NCI-H82 treated with DMSO at 0.1 percent for 48 hours (cell line): ENCODE results near the gene MAP4K5.
"Not testable (repeated sequence)": the region's sequence is repeated elsewhere in the genome, so short reads cannot be mapped to it uniquely, and the experiment has no call there.

Experiments used
- DNase-seq: peaks from one replicate; lab custom pipeline; 2025; ENCODE audit not compliant: unreplicated experiment; lab: John Stamatoyannopoulos, UW

Gene MAP4K5

GRCh38 chr14:50532502-50533240, at the start of gene MAP4K5:
Gene MAP4K5 (minus strand): TSS chr14:50532569. CDS start chr14:50532049, 520 bp downstream.
- peak; percentile 70 for DNase-seq

DNA sequence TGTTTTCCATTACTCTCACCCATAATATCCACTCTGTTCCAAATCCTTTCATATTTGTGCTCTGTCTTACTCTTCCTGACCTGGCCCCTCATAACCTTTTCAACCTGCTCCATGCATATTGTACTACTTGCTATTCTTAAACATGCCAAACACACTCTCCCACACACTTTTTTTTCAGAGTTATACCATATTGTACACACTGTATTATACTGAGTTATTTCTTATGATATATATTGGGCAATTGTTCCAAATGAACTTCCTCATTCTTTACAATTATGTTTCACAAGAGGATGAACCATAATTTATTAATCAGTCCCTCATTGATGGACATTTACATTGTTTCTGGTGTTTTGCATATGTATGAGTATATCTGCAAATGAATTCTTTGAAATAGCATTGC, 46.1 kb upstream of the MAP4K5 start:
- no peak for DNase-seq

DNA sequence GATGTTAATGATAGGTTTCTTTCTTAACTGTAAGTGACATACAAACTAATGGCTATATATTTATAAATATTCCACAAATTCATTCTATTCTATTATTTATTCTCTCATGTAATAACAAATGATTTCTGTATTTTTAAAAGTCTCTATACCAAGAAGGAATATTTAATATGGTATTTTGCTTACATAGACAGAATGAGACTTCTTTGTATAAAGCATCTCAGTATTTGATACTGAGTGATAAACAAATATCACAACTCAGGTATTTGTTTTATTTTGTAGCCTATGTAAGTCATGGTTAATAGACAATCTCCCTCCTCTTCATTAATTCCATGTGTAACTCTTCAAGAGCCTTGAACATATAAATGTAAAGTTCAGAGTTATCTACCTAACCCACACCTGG, 45.6 kb upstream of the MAP4K5 start:
- no peak for DNase-seq

DNA sequence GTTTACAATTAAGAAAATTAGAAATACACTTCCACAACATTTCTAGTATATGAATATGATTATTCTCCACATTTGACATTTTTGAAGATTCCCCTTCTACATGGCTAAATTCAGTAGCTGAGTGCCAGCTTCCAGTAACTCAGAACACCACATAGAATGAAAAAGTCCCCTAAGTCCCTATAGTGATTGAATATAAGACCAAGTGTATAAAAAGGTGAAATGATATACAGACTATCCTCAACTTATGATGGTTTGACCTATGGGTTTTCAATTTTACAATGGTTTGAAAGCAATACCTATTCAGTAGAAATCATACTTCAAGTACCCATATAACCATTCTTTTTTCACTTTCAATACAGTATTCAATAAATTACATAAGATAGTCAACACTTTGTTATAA, 43.4 kb upstream of the MAP4K5 start:
- no peak for DNase-seq

DNA sequence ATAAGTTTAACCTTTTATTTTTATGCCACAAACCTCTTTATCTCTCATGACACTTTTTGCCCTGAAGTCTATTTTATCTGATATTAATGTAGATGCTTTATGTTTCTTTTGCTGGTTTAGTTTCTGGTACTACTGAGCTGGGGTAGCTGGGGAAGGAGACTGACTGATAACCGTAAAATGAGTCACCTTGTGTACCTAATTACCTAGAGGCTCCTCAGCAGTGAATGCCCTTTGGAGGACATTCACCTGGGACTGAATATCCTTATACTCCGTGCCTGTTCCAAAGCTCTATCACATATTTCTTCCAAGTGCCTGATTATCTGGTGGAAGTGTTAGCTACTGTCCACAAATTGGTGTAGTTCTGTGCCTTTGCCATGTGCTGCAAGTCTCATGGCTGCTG, 41.5 kb upstream of the MAP4K5 start:
- no peak for DNase-seq

GRCh38 chr14:50569714-50570274, 37.4 kb upstream of the MAP4K5 start:
- no peak for DNase-seq

- no peak for DNase-seq
Measured at GRCh38 chr14:50562841-50563240, 30.5 kb upstream of the MAP4K5 start.

GRCh38 chr14:50560931-50561285, 28.5 kb upstream of the MAP4K5 start:
- no peak for DNase-seq

DNA sequence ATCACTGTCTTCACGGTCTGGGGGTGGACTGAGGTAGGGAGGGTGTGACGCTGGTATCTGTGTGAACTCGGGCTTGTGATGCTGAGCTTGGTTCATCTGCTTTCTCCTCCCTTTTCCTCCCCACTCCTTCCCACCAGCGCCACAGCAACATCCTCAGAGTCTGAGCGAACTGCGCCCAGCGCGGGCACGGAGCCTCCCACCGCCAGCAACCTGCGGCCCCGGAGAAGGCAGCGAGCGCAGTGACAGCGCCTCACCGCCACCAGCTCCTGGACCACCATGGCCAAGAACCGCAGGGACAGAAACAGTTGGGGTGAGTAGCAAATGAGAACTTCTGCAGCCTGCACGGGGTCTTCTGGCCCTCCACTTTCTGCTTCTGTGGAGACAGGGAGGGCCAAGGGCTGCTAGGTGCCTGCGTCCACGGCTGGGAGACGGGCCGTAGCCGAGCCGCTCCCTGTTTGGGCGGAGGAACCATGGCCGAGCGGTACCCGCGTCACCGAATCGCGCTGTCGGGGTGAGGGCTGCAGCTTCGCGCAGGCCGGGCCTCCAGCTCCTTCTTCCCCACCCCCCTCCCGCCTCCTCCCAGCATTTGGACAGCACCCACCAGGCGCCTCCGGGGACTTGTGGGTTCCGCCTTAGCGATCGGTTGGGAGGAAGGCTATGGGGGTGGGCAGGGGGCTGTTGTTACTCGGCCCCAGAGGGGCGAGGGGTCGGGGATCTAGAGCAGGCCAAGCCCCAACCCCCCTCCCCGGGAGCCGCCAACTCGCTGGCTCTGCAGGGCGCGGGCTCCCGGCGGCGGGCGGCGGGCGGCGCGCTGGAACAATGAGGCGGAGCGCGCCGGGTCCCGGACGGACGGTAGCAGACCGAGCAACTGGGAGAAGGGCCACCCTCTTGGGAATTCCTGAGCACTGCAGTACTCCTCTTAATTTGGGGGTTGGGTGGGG, 27.9 kb upstream of the MAP4K5 start, which contains the start of gene ATL1:
Gene ATL1 (plus strand): TSS at position 156 of the 941 bp plus-strand sequence. CDS start 121 bp downstream, at position 277.
- DNase-seq = peak; percentile 54

GRCh38 chr14:50552796-50553195, 20.4 kb upstream of the MAP4K5 start:
- DNase-seq = not testable (repeated sequence)

GRCh38 chr14:50551877-50552276, 19.5 kb upstream of the MAP4K5 start:
- no peak for DNase-seq

- DNase-seq = no peak
Measured at GRCh38 chr14:50550294-50550693, 17.9 kb upstream of the MAP4K5 start.

- no peak for DNase-seq
Measured at GRCh38 chr14:50545618-50546017, 13.2 kb upstream of the MAP4K5 start.

DNA sequence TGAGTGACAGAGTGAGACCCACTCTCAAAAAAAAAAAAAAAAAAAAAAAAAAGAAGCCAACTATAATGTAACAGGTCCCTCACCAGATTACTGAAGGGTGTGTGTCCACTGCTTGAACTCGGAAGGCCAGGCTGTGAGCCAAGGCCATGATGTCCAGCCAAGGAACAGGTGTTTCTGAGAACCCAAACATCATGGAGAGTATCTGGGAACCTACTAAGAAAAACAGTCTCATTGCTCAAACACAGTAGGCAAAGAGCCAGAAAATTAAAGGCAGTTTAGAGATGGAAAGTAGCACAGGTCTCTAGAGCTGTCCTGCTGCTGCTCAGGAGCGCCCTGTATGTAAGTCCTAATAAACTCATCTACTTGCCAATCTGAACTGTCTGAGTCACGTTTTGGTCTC, 12.5 kb upstream of the MAP4K5 start:
- DNase-seq = no peak

GRCh38 chr14:50542941-50543418, 10.6 kb upstream of the MAP4K5 start:
- peak; percentile 69 for DNase-seq

DNA sequence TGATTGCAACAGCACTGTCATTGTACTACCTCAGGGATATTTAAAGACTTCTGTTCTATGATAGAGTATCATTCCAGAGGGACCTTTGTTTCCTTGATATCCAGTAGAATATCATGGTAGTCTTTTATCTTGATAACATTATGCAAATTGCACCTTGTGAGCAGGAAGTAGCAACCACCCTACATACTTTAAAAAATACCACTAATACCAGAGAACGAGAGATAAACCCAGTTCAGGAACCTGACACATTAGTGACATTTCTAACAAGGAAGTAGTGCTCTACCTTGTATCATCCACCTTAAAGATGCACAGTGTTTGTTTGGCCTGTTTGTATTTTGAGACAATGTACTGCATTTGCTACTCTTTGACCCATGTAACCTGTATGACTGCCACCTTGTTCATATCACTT, 8.8 kb upstream of the MAP4K5 start:
- DNase-seq = no peak

GRCh38 chr14:50539051-50539450, 6.7 kb upstream of the MAP4K5 start:
- DNase-seq = no peak

GRCh38 chr14:50538034-50538433, 5.7 kb upstream of the MAP4K5 start:
- not testable (repeated sequence) for DNase-seq

DNA sequence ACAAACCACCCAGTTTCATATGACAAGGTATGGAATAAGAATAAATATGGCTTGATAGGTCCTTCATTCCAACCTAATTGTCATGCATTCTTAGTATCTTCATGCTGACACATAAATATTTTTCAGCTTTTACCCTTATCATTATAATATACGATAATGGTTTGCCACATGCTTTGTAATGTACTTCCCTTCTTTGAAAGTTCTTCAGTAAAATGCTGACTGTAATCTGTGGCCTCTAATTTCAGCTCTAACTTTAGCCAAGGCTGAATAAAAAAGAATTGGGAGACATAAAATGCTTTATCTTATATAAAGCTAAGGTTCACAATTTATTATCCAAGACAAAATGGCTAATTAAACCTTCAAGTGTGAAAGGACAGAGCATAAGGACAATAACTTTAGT, 2.6 kb upstream of the MAP4K5 start:
- no peak for DNase-seq

- DNase-seq = no peak
Measured at GRCh38 chr14:50534416-50534815, 2.0 kb upstream of the MAP4K5 start.

DNA sequence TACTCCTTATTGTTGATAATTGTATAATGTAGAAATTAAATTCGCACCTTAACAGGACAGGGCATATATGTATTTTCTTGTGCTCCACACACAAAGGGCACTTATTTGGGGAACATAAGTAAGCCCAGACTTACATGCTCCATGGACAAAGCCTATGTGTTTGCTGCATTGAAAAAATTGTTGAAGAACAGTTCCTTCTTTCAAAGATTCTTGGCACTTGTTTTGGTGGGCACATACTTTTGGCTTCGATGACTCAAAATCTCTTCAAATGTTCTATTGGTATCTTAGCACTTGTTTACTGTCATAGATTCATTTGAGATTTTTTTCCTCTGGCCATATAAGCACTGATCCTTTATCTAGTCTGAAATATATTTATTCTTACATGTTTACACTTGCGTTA, 1.4 kb upstream of the MAP4K5 start:
- DNase-seq = no peak
